K562 (cell line): ENCODE measurements around the gene USP48. TPM values are rescaled to one million over a fixed set of nuclear protein-coding genes. Genes with fewer than 3 reads are reported as not detected.

Experiments
- FOXP4 ChIP-seq: sonication (generic); formaldehyde crosslinking; IDR thresholded peaks from 2 replicates; pipeline ENCODE4 v1.8.0; 2022; ENCODE audit warnings: mild to moderate bottlenecking, missing genetic modification reagents, borderline replicate concordance
- GTF2E2 ChIP-seq: fragments of 200-800 bp; sonication (Bioruptor generic); IDR thresholded peaks from 2 replicates; pipeline ENCODE4 v1.6.1; 2016; ENCODE audit warnings: missing genetic modification characterization, missing compliant biosample characterization
- HNRNPL ChIP-seq: fragments of 200-400 bp; formaldehyde crosslinking; IDR thresholded peaks from 2 replicates; pipeline ENCODE4 v1.6.1; 2017; ENCODE audit warnings: low read depth, mild to moderate bottlenecking, low read length
- HNRNPUL1 ChIP-seq: fragments of 200-400 bp; formaldehyde crosslinking; IDR thresholded peaks from 2 replicates; pipeline ENCODE4 v1.6.1; 2017; ENCODE audit warnings: low read length
- MYNN ChIP-seq, 2 experiments: sonication (generic); formaldehyde crosslinking in 1 of 2; IDR thresholded peaks; 2 replicates each; pipeline versions ENCODE4 v1.5.0 to v1.6.1; 2016 to 2020; ENCODE audit warnings: antibody characterized with exemption in 1 of 2, missing genetic modification reagents in 1 of 2
- PTTG1 ChIP-seq: fragments of 450-650 bp; IDR thresholded peaks from 2 replicates; pipeline ENCODE4 v1.6.1; 2016; ENCODE audit warnings: low read depth, mild to moderate bottlenecking, missing genetic modification characterization, missing compliant biosample characterization
- RHOXF2B ChIP-seq: fragments of 250-450 bp; sonication (Bioruptor Pico); conservative IDR thresholded peaks from 2 replicates; pipeline ENCODE4 v1.5.1; 2021
- ZBTB11 ChIP-seq, 3 experiments: fragments of 200-800 bp in 1 of 3; fragments of 250-450 bp in 1 of 3; fragments of 450-650 bp in 1 of 3; sonication (Bioruptor Pico) in 1 of 3; sonication (Bioruptor generic) in 1 of 3; formaldehyde crosslinking in 1 of 3; IDR thresholded peaks; 2 replicates each; pipeline versions ENCODE4 v1.6.1 to v1.8.0; 2016 to 2022; ENCODE audit warnings: mild to moderate bottlenecking in 2 of 3, missing genetic modification characterization in 2 of 3, missing compliant biosample characterization in 1 of 3, moderate library complexity in 1 of 3
- ZNF134 ChIP-seq: fragments of 250-450 bp; sonication (Bioruptor Pico); conservative IDR thresholded peaks from 2 replicates; pipeline ENCODE4 v1.4.0; 2020
- ZNF282 ChIP-seq: sonication (generic); formaldehyde crosslinking; IDR thresholded peaks from 2 replicates; pipeline ENCODE4 v1.8.1; 2023; ENCODE audit warnings: missing genetic modification reagents
- ZNF311 ChIP-seq: fragments of 250-450 bp; sonication (Bioruptor Pico); IDR thresholded peaks from 2 replicates; pipeline ENCODE4 v1.4.0; 2020; ENCODE audit warnings: mild to moderate bottlenecking, moderate library complexity
- ZNF717 ChIP-seq: fragments of 250-450 bp; sonication (Bioruptor Pico); IDR thresholded peaks from 2 replicates; pipeline ENCODE4 v1.5.0; 2021
- polyA plus RNA-seq, 8 experiments: library from polyadenylated mRNA; depleted of rRNA in 4 of 8; stranded (reverse) in 5 of 8; unstranded in 3 of 8; fragments of >200 nt; fragmentation: Nextera tagmentation in 2 of 8; fragmentation: Illumina TruSeq in 1 of 8; extraction: Ambion mirVana in 2 of 8; extraction: Trizol in 1 of 8; gene quantifications; 2 replicates each; pipeline versions ENCODE4 v1.2.1 to v1.2.3, GENCODE V29; 2011 to 2014; ENCODE audit warnings: inconsistent platforms in 1 of 8, missing spikeins in 1 of 8
- total RNA-seq, 7 experiments: library from RNA; depleted of rRNA in 6 of 7; stranded (reverse); fragments of >200 nt in 6 of 7; fragmentation: Illumina TruSeq in 2 of 7; extraction: Trizol in 2 of 7; gene quantifications; 2 replicates each; pipeline versions ENCODE4 v1.2.1 to v1.2.3, GENCODE V29; 2011 to 2021; ENCODE audit warnings: low replicate concordance in 1 of 7
- TF ChIP-seq, protein P1 (sequence below): fragments of 450-650 bp; IDR thresholded peaks from 2 replicates; pipeline ENCODE4 v1.6.1; 2016; ENCODE audit warnings: borderline replicate concordance
- TF ChIP-seq, protein P2 (sequence below): sonication (generic); formaldehyde crosslinking; IDR thresholded peaks from 2 replicates; pipeline ENCODE4 v1.8.0; 2023; ENCODE audit warnings: mild to moderate bottlenecking, missing genetic modification reagents

USP48 gene
- total and polyA plus RNA-seq, 9 of the 15 experiments (the other 6 are each of a cell fraction or from before 2014, with no cell fraction given), result 23.3 to 123 (median 106) TPM

GRCh38 chr1:21659099-21659923 is 123.6 kb downstream of the USP48 start (continued):
- peak; percentile 96; the same call in 1 of the 2 replicates for TF ChIP-seq FOXP4 (CRISPR knock-in tag)
- peak; percentile 71; the same call in 1 of the 2 replicates for TF ChIP-seq MYNN (IDR thresholded peaks at IDR 0.05)
- TF ChIP-seq MYNN (CRISPR knock-in tag; IDR thresholded peaks at IDR 0.05), result no peak; the same call in 1 of the 2 replicates
- TF ChIP-seq, protein P1, sequence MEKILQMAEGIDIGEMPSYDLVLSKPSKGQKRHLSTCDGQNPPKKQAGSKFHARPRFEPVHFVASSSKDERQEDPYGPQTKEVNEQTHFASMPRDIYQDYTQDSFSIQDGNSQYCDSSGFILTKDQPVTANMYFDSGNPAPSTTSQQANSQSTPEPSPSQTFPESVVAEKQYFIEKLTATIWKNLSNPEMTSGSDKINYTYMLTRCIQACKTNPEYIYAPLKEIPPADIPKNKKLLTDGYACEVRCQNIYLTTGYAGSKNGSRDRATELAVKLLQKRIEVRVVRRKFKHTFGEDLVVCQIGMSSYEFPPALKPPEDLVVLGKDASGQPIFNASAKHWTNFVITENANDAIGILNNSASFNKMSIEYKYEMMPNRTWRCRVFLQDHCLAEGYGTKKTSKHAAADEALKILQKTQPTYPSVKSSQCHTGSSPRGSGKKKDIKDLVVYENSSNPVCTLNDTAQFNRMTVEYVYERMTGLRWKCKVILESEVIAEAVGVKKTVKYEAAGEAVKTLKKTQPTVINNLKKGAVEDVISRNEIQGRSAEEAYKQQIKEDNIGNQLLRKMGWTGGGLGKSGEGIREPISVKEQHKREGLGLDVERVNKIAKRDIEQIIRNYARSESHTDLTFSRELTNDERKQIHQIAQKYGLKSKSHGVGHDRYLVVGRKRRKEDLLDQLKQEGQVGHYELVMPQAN, result peak; percentile 43; the same call in 1 of the 2 replicates
- no peak for TF ChIP-seq ZNF717 (CRISPR knock-in tag)
- TF ChIP-seq HNRNPUL1, result no peak
- TF ChIP-seq, protein P2, sequence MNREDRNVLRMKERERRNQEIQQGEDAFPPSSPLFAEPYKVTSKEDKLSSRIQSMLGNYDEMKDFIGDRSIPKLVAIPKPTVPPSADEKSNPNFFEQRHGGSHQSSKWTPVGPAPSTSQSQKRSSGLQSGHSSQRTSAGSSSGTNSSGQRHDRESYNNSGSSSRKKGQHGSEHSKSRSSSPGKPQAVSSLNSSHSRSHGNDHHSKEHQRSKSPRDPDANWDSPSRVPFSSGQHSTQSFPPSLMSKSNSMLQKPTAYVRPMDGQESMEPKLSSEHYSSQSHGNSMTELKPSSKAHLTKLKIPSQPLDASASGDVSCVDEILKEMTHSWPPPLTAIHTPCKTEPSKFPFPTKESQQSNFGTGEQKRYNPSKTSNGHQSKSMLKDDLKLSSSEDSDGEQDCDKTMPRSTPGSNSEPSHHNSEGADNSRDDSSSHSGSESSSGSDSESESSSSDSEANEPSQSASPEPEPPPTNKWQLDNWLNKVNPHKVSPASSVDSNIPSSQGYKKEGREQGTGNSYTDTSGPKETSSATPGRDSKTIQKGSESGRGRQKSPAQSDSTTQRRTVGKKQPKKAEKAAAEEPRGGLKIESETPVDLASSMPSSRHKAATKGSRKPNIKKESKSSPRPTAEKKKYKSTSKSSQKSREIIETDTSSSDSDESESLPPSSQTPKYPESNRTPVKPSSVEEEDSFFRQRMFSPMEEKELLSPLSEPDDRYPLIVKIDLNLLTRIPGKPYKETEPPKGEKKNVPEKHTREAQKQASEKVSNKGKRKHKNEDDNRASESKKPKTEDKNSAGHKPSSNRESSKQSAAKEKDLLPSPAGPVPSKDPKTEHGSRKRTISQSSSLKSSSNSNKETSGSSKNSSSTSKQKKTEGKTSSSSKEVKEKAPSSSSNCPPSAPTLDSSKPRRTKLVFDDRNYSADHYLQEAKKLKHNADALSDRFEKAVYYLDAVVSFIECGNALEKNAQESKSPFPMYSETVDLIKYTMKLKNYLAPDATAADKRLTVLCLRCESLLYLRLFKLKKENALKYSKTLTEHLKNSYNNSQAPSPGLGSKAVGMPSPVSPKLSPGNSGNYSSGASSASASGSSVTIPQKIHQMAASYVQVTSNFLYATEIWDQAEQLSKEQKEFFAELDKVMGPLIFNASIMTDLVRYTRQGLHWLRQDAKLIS (CRISPR knock-in tag), result peak; percentile 98
- TF ChIP-seq GTF2E2 (tag), result no peak
- no peak for TF ChIP-seq PTTG1
- no peak for TF ChIP-seq ZNF311 (CRISPR knock-in tag)
- 0 out of 2 replicates have a peak, but pooled peaks have one; percentile 68 for TF ChIP-seq HNRNPL
- no peak for TF ChIP-seq RHOXF2B
- no peak; the same call in 1 of the 2 replicates for TF ChIP-seq ZNF134 (CRISPR knock-in tag)
- TF ChIP-seq ZNF282 (CRISPR knock-in tag), result peak; percentile 97; the same call in 1 of the 2 replicates
- TF ChIP-seq ZBTB11 (CRISPR knock-in tag; IDR thresholded peaks at IDR 0.05), result peak in 1 of 3 experiments; percentile 74; a peak in 2 of 6 replicates
